Measurements from ENCODE around the gene PDE6D.

Gene PDE6D

DNA sequence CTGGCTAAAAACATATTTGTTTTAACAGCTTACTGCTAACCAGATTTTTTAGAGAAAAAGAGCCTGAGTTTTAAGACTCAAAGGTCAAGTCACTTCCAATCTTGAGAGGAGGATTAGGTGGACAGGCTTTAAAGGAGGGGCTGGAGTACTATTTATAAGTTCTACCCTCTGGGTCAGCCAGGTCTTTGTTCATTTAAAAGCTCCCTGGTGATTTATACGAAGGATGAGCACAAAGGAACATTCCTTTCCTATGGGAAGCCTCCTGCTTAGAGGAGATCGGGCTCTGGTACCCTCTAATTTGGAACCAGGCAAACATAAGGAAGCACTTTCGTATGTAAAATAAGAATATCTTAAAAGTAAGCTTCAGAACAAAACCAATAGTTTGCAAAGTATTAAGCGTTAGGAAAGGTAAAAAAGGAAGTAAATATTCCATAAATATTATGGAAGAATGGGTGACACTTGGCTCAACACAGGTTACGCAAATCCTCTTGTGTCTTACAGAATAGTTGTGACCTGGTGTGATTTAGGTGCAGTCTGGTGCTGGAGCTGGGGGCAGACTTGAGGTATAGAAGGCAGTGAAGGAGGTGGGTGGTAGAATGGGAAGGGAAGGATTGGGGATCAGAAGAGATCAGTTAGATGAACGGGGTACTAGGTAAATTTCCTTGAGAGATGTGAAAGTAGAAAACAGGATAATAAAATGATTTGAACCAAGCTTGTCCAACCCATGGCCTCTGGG lies 35.6 kb downstream of the PDE6D start:
- no peak for DNase-seq (ENCODE audit: low read depth)
- TF ChIP-seq MYC (IDR thresholded peaks at IDR 0.05; ENCODE audit: low read depth, low read length): no peak
- no peak for TF ChIP-seq POLR2A (IDR thresholded peaks at IDR 0.05; ENCODE audit: extremely low read depth, insufficient read length)
- TF ChIP-seq, protein P1, sequence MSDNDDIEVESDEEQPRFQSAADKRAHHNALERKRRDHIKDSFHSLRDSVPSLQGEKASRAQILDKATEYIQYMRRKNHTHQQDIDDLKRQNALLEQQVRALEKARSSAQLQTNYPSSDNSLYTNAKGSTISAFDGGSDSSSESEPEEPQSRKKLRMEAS (IDR thresholded peaks at IDR 0.05; ENCODE audit: low read depth, low read length): no peak
- TF ChIP-seq, protein P2, sequence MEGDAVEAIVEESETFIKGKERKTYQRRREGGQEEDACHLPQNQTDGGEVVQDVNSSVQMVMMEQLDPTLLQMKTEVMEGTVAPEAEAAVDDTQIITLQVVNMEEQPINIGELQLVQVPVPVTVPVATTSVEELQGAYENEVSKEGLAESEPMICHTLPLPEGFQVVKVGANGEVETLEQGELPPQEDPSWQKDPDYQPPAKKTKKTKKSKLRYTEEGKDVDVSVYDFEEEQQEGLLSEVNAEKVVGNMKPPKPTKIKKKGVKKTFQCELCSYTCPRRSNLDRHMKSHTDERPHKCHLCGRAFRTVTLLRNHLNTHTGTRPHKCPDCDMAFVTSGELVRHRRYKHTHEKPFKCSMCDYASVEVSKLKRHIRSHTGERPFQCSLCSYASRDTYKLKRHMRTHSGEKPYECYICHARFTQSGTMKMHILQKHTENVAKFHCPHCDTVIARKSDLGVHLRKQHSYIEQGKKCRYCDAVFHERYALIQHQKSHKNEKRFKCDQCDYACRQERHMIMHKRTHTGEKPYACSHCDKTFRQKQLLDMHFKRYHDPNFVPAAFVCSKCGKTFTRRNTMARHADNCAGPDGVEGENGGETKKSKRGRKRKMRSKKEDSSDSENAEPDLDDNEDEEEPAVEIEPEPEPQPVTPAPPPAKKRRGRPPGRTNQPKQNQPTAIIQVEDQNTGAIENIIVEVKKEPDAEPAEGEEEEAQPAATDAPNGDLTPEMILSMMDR (IDR thresholded peaks at IDR 0.05; ENCODE audit: low read depth, low read length): no peak
- no peak overlapping the region for H3K4me3 ChIP-seq (ENCODE audit: low read depth, low read length)

DNA sequence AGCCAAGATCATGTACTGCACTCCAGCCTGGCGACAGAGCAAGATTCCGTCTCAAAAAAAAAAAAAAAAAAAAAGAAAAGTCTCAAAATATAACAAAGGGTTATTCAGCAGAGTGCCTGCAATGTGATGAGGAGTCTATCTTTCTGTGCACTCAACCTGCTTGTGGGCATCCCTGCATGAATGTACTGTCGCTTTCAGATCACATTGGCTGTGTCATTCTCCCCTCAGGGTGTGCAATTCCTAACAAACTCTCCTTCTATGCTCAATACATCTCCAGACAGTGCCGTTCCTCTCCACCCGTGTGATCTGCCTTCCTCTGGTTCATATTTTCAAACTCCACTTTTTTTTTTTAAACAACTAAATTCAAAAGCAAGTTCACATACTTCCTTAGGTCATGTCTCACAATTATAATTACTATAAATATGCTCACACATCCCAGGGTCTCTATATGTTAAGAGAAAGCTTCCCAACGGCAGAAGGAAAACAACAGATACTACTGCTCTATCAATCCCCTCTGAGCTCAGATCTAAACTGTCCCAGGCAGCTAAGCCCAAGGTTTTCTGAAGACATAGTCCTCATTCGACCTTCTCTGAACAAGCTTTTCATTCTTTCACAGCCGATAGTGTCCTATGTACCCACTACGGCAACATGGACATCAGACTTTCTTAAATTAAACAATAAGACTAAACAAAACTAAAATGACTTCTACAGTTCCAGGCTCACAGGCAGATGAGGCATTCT lies 37.5 kb downstream of the PDE6D start:
- TF ChIP-seq, protein P1 (IDR thresholded peaks at IDR 0.05; ENCODE audit: low read depth, low read length): no peak
- no peak for TF ChIP-seq POLR2A (IDR thresholded peaks at IDR 0.05; ENCODE audit: extremely low read depth, insufficient read length)
- TF ChIP-seq, protein P2 (IDR thresholded peaks at IDR 0.05; ENCODE audit: low read depth, low read length): no peak
- no peak for TF ChIP-seq MYC (IDR thresholded peaks at IDR 0.05; ENCODE audit: low read depth, low read length)
- no peak overlapping the region for H3K4me3 ChIP-seq (ENCODE audit: low read depth, low read length)
- DNase-seq (ENCODE audit: low read depth): no peak

DNA sequence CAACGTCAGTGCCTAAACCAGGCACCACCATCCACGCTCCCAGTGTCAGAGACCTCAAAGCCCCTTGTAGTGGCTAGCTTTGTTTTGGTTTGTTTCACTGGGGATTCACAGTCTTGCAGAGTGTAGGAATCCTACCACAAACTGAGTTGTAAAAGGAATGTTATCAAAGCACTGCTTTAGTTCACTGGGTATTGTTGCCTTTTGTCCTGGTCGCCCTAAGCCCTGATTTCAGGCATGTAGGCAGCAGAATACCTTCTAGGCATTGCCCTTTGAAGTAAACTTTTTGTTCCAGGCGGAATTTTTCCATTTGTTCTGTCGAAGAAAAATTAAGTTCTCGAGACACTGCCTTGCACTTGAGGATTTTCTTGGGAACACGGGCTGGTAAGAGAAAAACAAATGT lies 43.3 kb downstream of the PDE6D start:
- no peak overlapping the region for H3K4me3 ChIP-seq (ENCODE audit: low read depth, low read length)
- TF ChIP-seq POLR2A (IDR thresholded peaks at IDR 0.05; ENCODE audit: extremely low read depth, insufficient read length) (no peak), MYC (IDR thresholded peaks at IDR 0.05; ENCODE audit: low read depth, low read length) (no peak)
- TF ChIP-seq, protein P1 (IDR thresholded peaks at IDR 0.05; ENCODE audit: low read depth, low read length): no peak
- TF ChIP-seq, protein P2 (IDR thresholded peaks at IDR 0.05; ENCODE audit: low read depth, low read length): no peak
- no peak for DNase-seq (ENCODE audit: low read depth)

DNA sequence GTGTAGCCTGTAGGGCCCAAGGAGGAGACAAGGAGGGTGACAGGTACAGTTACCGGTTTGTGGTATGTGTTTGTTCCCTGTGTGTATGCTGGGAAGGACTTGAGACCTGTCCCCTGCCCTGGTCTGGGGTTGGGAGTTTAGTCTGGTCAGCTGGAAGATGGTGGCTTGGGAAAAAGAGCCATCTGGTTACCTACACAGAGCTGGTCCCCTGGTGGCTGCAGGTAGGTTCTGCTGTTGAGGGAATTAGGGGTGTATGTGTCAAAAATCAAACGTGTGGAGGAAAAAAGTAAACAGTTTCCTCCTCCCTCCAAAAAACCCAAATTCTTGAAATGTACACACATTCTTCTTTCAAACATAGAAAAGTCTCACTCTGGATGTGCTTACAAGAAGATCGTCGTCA lies 48.5 kb downstream of the PDE6D start:
- no peak for TF ChIP-seq POLR2A (IDR thresholded peaks at IDR 0.05; ENCODE audit: extremely low read depth, insufficient read length)
- TF ChIP-seq, protein P2 (IDR thresholded peaks at IDR 0.05; ENCODE audit: low read depth, low read length): peak; percentile 6
- DNase-seq (ENCODE audit: low read depth): no peak
- H3K4me3 ChIP-seq (ENCODE audit: low read depth, low read length): no peak overlapping the region

DNA sequence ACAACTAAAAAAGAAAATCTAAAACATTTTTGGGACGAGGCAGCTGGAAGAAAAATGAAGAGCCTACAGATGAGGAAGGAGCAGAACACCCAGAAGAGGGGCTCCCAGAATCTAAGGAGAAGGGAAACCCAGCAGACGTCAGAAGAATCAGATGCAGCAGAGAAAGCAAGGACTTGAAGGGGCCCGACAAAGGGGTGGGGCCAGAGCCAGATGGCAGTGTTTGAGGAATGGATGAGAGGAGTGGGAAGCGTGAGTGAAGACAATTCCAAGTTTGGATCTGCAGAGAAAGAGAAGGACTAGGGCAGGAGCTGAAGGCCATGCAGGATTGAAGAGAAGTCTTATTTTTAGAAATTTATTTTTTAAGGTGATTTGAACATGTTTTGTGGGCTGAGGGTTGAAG lies 53.5 kb downstream of the PDE6D start:
- TF ChIP-seq POLR2A (IDR thresholded peaks at IDR 0.05; ENCODE audit: extremely low read depth, insufficient read length): no peak
- TF ChIP-seq, protein P1 (IDR thresholded peaks at IDR 0.05; ENCODE audit: low read depth, low read length): no peak
- TF ChIP-seq MYC (IDR thresholded peaks at IDR 0.05; ENCODE audit: low read depth, low read length): no peak
- TF ChIP-seq, protein P2 (IDR thresholded peaks at IDR 0.05; ENCODE audit: low read depth, low read length): no peak
- DNase-seq (ENCODE audit: low read depth): no peak

More for the DNA sequence above, 53.5 kb downstream of the PDE6D start:
- no peak overlapping the region for H3K4me3 ChIP-seq (ENCODE audit: low read depth, low read length)
